HepG2 (cell line): ENCODE measurements around the gene ABHD15. TPM values are rescaled to one million over a fixed set of nuclear protein-coding genes. Genes with fewer than 3 reads are reported as not detected.

ENCODE experiments used
- AKNA ChIP-seq: sonication (generic); formaldehyde crosslinking; IDR thresholded peaks from 2 replicates; pipeline ENCODE4 v1.4.0; 2020; ENCODE audit warnings: missing genetic modification reagents, borderline replicate concordance
- CCAR2 ChIP-seq: fragments of 200-400 bp; formaldehyde crosslinking; optimal IDR thresholded peaks from 2 replicates; pipeline ENCODE3; 2018; ENCODE audit warnings: low read depth, mild to moderate bottlenecking, low read length, moderate library complexity
- ISL2 ChIP-seq: sonication (generic); formaldehyde crosslinking; IDR thresholded peaks from 2 replicates; pipeline ENCODE4 v1.5.0; 2020; ENCODE audit warnings: missing genetic modification reagents
- JUND ChIP-seq: sonication (generic); formaldehyde crosslinking; IDR thresholded peaks from 2 replicates; pipeline ENCODE4 v1.8.0; 2022; ENCODE audit warnings: mild to moderate bottlenecking, missing genetic modification reagents
- KLF6 ChIP-seq: IDR thresholded peaks from 2 replicates; pipeline ENCODE4 v1.8.0; 2016; ENCODE audit warnings: missing biosample characterization, missing genetic modification reagents
- MAFK ChIP-seq, 2 experiments: IDR thresholded peaks in 1 of 2; conservative IDR thresholded peaks in 1 of 2; 2 replicates each; pipeline ENCODE4 v1.6.1; 2011; ENCODE audit warnings: improper control_type of control experiment in 2 of 2, low read length in 2 of 2
- MAZ ChIP-seq, 2 experiments: sonication (generic) in 1 of 2; formaldehyde crosslinking in 1 of 2; IDR thresholded peaks; 2 replicates each; pipeline versions ENCODE4 v1.5.0 to v1.6.1; 2012 to 2020; ENCODE audit warnings: low read depth in 2 of 2, mild to moderate bottlenecking in 2 of 2, borderline replicate concordance in 1 of 2, improper control_type of control experiment in 1 of 2, low read length in 1 of 2, missing genetic modification reagents in 1 of 2, moderate library complexity in 1 of 2
- MTF2 ChIP-seq: sonication (generic); formaldehyde crosslinking; IDR thresholded peaks from 2 replicates; pipeline ENCODE4 v1.5.0; 2020; ENCODE audit warnings: missing genetic modification reagents, borderline replicate concordance
- NFIB ChIP-seq: sonication (generic); formaldehyde crosslinking; IDR thresholded peaks from 2 replicates; pipeline ENCODE4 v1.9.0; 2021; ENCODE audit warnings: missing genetic modification reagents, mild to moderate bottlenecking, borderline replicate concordance
- NRL ChIP-seq: sonication (generic); formaldehyde crosslinking; IDR thresholded peaks from 2 replicates; pipeline ENCODE4 v1.5.0; 2020; ENCODE audit warnings: missing genetic modification reagents, mild to moderate bottlenecking, moderate library complexity, borderline replicate concordance
- PAWR ChIP-seq: sonication (generic); formaldehyde crosslinking; IDR thresholded peaks from 2 replicates; pipeline ENCODE4 v1.4.0; 2020; ENCODE audit warnings: missing genetic modification reagents, mild to moderate bottlenecking, borderline replicate concordance
- RBM39 ChIP-seq: fragments of 200-400 bp; formaldehyde crosslinking; IDR thresholded peaks from one replicate; pipeline ENCODE4 v1.6.1; 2018; ENCODE audit warnings: antibody characterized with exemption, mild to moderate bottlenecking, low read depth, low read length; ENCODE audit not compliant: poor library complexity, severe bottlenecking
- SIN3A ChIP-seq: IDR thresholded peaks from 2 replicates; pipeline ENCODE4 v1.6.1; 2011; ENCODE audit warnings: low read depth, mild to moderate bottlenecking, control low read depth, low read length, borderline replicate concordance
- SMARCE1 ChIP-seq: fragments of 450-650 bp; IDR thresholded peaks from 2 replicates; pipeline ENCODE4 v1.6.1; 2017; ENCODE audit warnings: borderline replicate concordance
- YEATS2 ChIP-seq: sonication (generic); formaldehyde crosslinking; IDR thresholded peaks from 2 replicates; pipeline ENCODE4 v1.4.0; 2020; ENCODE audit warnings: missing genetic modification reagents, borderline replicate concordance
- ZKSCAN5 ChIP-seq: sonication (generic); formaldehyde crosslinking; IDR thresholded peaks from 2 replicates; pipeline ENCODE4 v1.5.1; 2020; ENCODE audit warnings: mild to moderate bottlenecking, missing genetic modification reagents
- ZMYM2 ChIP-seq: sonication (generic); formaldehyde crosslinking; IDR thresholded peaks from 2 replicates; pipeline ENCODE4 v1.8.0; 2022; ENCODE audit warnings: mild to moderate bottlenecking, missing genetic modification reagents
- ZNF124 ChIP-seq: sonication (generic); formaldehyde crosslinking; IDR thresholded peaks from 2 replicates; pipeline ENCODE4 v1.4.0; 2020; ENCODE audit warnings: missing genetic modification reagents
- ZNF138 ChIP-seq: sonication (generic); formaldehyde crosslinking; IDR thresholded peaks from 2 replicates; pipeline ENCODE4 v1.5.0; 2020; ENCODE audit warnings: mild to moderate bottlenecking, low read depth, missing genetic modification reagents
- ZNF460 ChIP-seq: sonication (generic); formaldehyde crosslinking; IDR thresholded peaks from 2 replicates; pipeline ENCODE4 v1.5.1; 2020; ENCODE audit warnings: missing genetic modification reagents, mild to moderate bottlenecking, borderline replicate concordance
- ZNF549 ChIP-seq: sonication (generic); formaldehyde crosslinking; IDR thresholded peaks from 2 replicates; pipeline ENCODE4 v1.5.0; 2020; ENCODE audit warnings: missing genetic modification reagents
- ZNF670 ChIP-seq: sonication (generic); formaldehyde crosslinking; IDR thresholded peaks from 2 replicates; pipeline ENCODE4 v1.8.0; 2022; ENCODE audit warnings: mild to moderate bottlenecking, missing genetic modification reagents, borderline replicate concordance
- ZNF770 ChIP-seq: sonication (generic); formaldehyde crosslinking; IDR thresholded peaks from 2 replicates; pipeline ENCODE4 v1.5.0; 2020; ENCODE audit warnings: mild to moderate bottlenecking, missing genetic modification reagents
- polyA plus RNA-seq, 8 experiments: library from polyadenylated mRNA; depleted of rRNA in 3 of 8; stranded (reverse) in 7 of 8; unstranded in 1 of 8; fragments of >200 nt; fragmentation: Illumina TruSeq in 4 of 8; extraction: Trizol in 4 of 8; gene quantifications; 2 replicates each; pipeline versions ENCODE4 v1.2.1 to v1.2.3, GENCODE V29; 2011 to 2016; ENCODE audit warnings: low read depth in 4 of 8, missing spikeins in 1 of 8, mixed read lengths in 1 of 8; ENCODE audit not compliant: insufficient read depth in 1 of 8
- total RNA-seq, 5 experiments: library from RNA; depleted of rRNA; stranded (reverse); fragments of >200 nt; fragmentation: Illumina TruSeq; extraction: Trizol; gene quantifications; 2 replicates each; pipeline ENCODE4 v1.2.3, GENCODE V29; 2016; ENCODE audit warnings: low read depth in 1 of 5

Gene ABHD15
- total and polyA plus RNA-seq, 2 of the 13 experiments (the other 11 are each of a cell fraction or from before 2014, with no cell fraction given) = 2.4 to 7.7 TPM

GRCh38 chr17:29591737-29592608 is 25.1 kb upstream of the ABHD15 start (continued):
- TF ChIP-seq AKNA (CRISPR knock-in tag) = no peak
- no peak for TF ChIP-seq ZNF670 (CRISPR knock-in tag)
- TF ChIP-seq ZNF460 (CRISPR knock-in tag) = no peak
- TF ChIP-seq ISL2 = no peak; the same call in 1 of the 2 replicates
- TF ChIP-seq NFIB = no peak
- TF ChIP-seq ZNF770 (CRISPR knock-in tag) = peak; percentile 20; the same call in 1 of the 2 replicates
- TF ChIP-seq MAZ (IDR thresholded peaks at IDR 0.05; ENCODE audit: borderline replicate concordance, low read depth, low read length) = peak; percentile 98
- TF ChIP-seq MAZ (CRISPR knock-in tag; IDR thresholded peaks at IDR 0.05; ENCODE audit: low read depth) = peak; percentile 86
- TF ChIP-seq ZMYM2 (CRISPR knock-in tag) = no peak
- TF ChIP-seq ZNF124 = no peak
- TF ChIP-seq MAFK (conservative IDR thresholded peaks at IDR 0.05 in 1 of 2, IDR thresholded peaks at IDR 0.05 in 1 of 2; ENCODE audit: low read length in 2 of 2) = no peak
- TF ChIP-seq CCAR2 = no peak
- peak; percentile 33 for TF ChIP-seq RBM39
- no peak for TF ChIP-seq NRL
- no peak for TF ChIP-seq PAWR (CRISPR knock-in tag)
- TF ChIP-seq ZNF138 = no peak
- peak; percentile 43 for TF ChIP-seq YEATS2 (CRISPR knock-in tag)
- no peak for TF ChIP-seq ZKSCAN5
- TF ChIP-seq SIN3A = no peak; the same call in 1 of the 2 replicates
- no peak for TF ChIP-seq SMARCE1
- TF ChIP-seq KLF6 (CRISPR knock-in tag) = no peak
- no peak for TF ChIP-seq ZNF549 (CRISPR knock-in tag)
- no peak for TF ChIP-seq MTF2 (CRISPR knock-in tag)
- no peak for TF ChIP-seq JUND (CRISPR knock-in tag)
